ENCODE results near the gene C16orf78.

C16orf78 gene

DNA sequence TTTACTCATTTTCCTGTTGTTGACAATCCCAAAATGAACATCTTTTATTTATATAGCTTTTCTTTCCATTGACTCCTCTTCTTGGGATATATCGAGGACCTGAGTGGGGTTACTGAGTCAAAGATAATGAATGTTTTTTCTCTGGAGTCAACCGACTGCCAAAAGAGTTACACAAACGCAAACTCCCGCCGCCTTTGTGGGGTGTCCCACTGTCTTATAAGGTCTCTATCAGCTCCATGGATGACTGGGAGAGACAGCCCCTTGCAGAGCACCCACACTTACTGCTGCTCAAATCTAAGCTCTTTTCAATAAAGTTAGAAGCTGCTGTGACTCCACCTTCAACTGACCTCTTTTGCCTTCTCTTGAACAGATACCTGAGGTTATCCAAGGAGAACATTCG, 25.2 kb downstream of the C16orf78 start:
- DNase-seq = no peak

DNA sequence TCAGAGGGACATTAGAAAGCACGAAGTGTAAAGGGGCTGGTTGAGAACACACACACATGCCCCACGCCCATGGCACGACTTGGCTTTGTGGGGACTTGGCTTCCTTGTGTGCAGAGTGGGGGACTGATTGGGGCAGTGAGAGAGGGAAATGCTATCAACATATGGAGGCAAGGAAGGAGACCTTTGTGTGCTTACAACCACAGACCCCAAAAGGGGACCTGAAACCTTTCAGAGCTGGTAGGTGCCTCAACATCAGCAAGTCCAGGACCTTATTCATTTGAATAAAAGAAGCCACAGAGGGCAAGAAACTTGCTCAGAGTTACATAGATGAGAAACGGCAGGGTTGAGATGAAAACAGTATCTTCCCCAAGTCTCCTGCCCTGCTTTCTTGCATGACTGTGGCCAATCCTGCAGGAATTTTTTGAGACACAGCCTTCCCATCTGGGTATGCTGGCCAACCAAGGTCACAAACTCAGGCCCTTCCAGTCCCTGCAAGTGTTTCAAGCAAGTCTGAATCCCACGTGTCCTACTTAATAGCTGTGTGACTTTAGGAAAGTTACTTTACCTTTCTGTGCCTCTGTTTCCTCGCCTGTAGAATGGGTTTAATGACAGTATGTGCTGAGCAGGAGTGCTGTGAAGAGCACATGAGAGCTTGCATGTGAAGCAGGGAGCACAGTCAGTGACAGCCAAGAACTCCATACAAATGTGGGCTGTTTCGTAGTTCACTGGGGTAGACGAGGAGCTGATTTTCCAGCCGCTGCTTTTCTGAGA, 26.2 kb downstream of the C16orf78 start:
- DNase-seq = no peak

DNA sequence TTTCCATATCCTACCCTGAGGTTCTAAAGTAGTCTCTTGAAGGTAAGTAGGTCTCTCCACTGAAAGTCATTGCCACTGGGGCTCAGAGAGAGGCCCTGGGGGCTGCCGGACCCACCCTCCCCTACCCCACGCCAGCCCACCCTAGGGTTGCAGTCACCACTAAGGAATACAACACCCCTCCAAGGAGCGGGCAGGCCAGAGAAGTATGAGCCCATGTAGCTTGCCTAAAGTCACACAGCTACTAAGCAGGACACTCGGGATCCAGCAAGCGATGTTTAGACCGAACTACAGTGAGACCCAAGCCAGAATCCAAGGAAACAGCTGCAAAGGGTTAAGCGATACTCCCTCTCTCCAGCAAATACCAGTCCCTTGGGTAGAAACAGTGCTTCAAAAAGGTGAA, 27.0 kb downstream of the C16orf78 start:
- no peak for DNase-seq

- DNase-seq = no peak
Measured at GRCh38 chr16:49405123-49405522, 31.5 kb downstream of the C16orf78 start.

- no peak for DNase-seq
Measured at GRCh38 chr16:49405530-49405929, 31.9 kb downstream of the C16orf78 start.

DNA sequence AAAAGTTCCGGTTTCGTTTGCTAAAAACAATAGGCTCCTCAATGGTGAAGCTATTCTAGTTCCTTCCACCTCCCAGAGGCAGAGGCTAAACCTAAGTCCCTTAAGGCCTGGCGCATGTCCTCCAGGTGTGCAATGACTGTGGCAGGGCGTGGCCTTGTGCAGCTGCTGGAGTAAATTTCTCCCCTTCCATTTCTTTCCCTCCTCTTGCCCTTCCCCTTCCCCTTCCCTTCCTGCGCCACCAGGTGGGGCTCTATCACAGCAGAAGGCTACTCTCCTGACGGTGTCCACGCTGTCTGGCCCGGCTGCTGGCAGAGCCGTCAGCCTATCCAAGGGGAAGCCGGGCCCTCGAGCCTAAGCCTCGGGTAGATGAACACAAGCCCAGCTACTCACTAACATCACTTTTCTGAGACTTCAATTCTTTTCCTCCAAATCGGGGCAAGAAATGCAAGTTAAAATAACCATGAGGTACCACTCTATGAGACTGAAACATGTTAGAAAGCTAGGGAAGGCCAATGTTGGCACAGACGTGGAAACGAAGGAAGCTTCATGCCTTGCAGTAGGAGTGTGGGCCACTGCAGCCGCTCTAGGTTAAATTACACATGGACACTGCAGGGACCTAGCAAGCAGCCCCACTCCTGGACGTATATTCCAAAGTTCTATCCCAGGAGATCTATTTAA, 34.4 kb downstream of the C16orf78 start:
- peak; percentile 54 for DNase-seq

GRCh38 chr16:49409121-49409520, 35.5 kb downstream of the C16orf78 start:
- DNase-seq = no peak

GRCh38 chr16:49410226-49410625, 36.6 kb downstream of the C16orf78 start:
- no peak for DNase-seq

DNA sequence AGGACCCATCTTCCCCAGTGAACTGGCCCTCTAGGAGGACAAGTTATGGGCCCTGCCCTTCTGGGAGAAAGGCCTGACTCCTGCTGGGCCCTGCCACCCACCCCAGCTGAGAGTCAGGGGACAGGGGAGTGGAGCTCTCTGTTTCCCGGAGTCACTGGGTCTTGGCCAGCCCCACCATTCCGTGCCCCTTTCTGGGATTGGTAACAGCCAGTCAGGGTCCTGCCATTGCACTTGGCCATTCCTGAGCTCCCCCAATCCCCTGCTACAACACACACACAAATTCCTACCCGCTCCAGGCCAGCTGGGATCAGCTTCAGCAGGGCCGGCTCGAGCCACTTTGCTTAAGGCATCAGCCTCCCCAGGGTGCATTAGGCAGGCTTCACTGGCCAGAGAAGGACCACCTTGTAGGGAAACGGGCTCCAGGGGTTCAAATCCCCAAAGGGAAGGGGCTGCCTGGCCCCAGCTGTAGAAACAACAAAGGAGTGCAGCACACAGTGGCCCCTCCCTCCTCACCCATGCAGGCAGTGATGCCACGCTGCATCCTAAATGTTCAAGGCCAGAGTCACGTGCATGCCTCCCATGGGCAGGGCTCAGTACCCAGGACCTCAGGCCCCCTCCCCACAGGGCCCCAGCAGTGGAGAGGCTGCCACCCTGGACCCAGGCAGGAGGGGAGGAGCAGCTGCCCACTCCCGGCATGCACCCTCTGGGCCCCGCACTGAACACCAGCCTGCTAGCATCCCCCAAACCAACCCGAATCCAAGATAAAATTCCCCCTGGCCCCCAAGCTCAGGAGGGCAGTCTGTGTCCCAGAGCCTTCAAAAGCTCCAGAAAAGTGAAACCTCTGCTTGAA, 37.7 kb downstream of the C16orf78 start:
- no peak for DNase-seq

GRCh38 chr16:49414671-49415070, 41.1 kb downstream of the C16orf78 start:
- DNase-seq = no peak

- DNase-seq = no peak
Measured at GRCh38 chr16:49415083-49415482, 41.5 kb downstream of the C16orf78 start.

DNA sequence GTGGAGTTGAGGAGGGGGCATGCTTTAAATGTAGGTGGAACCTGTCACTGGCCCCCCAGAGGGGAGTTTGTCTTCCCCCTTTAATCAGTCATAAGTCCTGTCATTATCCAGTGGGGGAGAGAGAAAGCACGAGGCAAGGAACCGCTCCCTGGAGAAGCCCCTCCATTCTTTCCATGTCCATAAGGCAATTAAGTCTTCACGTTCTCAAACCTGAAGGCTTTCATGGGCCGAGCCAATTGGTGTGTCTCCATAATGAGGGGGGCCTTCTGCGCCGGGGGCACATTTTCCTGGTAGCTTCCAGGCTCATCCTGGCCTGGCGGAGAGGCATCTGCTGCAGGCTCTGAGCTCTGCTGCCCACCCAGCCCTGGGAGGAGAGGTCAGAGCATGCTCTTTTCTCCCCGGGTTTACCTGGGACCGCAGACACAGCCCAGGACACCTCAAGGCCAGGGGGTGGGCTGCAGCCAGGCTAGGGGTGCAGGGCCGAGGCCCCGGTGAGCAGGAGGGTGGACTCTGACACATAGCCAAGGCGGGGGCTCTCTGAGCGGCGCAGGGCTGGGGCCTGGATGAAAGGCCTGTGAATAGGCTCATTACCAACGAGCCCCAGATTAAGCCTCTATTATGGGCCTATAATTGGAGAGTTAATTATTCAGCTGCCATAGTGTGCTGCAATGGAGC, 42.5 kb downstream of the C16orf78 start:
- DNase-seq = no peak

DNA sequence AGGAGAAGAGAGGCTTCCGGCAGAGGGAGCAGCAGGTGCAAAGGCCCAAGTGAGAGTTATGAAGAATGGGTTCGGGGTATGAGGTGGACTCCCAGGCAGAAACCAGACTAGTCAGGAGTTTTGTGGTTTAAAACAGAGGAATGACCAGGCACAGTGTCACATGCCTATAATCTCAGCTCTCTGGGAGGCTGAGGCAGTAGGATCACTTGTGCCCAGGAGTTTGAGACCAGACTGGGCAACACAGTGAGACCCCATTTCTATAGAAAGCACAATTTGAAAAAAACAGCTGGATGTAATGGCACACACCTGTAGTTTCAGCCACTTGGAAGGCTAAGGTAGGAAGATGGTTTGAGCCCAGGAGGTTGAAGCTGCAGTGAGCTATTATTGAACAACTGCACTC, 43.8 kb downstream of the C16orf78 start:
- no peak for DNase-seq

GRCh38 chr16:49419006-49419405, 45.4 kb downstream of the C16orf78 start:
- DNase-seq = no peak

- DNase-seq = no peak
Measured at GRCh38 chr16:49419862-49420261, 46.3 kb downstream of the C16orf78 start.

- no peak for DNase-seq
Measured at GRCh38 chr16:49422896-49423295, 49.3 kb downstream of the C16orf78 start.

DNA sequence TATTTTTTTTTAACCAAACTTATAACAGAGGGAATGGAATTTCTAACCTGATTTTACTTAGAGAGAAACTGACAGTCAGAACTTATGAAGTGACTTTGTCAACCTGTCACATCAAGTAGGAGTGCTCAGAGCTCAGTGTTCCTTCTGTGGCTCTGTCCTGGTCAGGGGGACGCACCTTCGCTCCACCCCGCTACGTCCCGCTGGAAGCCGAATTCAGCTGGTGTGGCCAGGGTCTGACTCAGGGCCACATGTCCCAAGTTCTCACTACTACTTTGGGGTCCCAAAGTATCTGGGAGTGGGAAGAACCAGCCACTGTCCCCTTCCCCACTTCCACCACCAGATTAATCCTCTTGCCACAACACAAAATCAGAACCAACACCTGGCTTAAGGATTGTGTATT, 51.4 kb downstream of the C16orf78 start:
- DNase-seq = no peak

- DNase-seq = no peak
Measured at GRCh38 chr16:49427771-49428170, 54.2 kb downstream of the C16orf78 start.

DNA sequence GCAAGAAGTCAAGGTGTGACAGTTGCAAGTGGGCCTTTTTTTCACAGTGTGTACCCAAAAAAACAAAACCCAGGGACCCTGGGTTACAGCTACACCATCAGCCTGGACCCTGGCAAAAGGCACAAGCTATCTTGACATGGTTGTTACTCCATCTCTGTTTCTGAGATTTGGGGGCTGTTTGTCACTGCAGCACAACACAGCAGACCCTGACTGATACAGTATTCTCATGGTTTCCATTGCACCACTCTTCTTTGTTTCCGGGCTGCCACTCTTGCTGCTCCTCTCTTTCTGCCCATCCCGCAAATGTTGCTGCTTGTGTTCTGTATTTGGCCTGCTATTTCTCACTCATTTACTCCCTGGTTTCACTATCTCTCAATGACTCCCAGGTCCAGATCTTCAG, 55.2 kb downstream of the C16orf78 start:
- no peak for DNase-seq

- no peak for DNase-seq
Measured at GRCh38 chr16:49431040-49431439, 57.4 kb downstream of the C16orf78 start.

GRCh38 chr16:49431591-49432290, 58.1 kb downstream of the C16orf78 start:
- DNase-seq = no peak

- DNase-seq = no peak
Measured at GRCh38 chr16:49434733-49435132, 61.1 kb downstream of the C16orf78 start.
